GM12892 (cell line): ENCODE results near the gene TFF3.

ENCODE experiments used
- POLR2A ChIP-seq: IDR thresholded peaks from 2 replicates; pipeline ENCODE4 v1.6.1; 2011; ENCODE audit warnings: low read depth, low read length, control low read depth
- POLR2AphosphoS5 ChIP-seq: IDR thresholded peaks from 2 replicates; pipeline ENCODE4 v1.6.1; 2011; ENCODE audit warnings: low read depth, low read length, control low read depth
- TAF1 ChIP-seq: IDR thresholded peaks from 2 replicates; pipeline ENCODE4 v1.6.1; 2011; ENCODE audit warnings: low read depth, mild to moderate bottlenecking, control low read depth, low read length, borderline replicate concordance

DNA sequence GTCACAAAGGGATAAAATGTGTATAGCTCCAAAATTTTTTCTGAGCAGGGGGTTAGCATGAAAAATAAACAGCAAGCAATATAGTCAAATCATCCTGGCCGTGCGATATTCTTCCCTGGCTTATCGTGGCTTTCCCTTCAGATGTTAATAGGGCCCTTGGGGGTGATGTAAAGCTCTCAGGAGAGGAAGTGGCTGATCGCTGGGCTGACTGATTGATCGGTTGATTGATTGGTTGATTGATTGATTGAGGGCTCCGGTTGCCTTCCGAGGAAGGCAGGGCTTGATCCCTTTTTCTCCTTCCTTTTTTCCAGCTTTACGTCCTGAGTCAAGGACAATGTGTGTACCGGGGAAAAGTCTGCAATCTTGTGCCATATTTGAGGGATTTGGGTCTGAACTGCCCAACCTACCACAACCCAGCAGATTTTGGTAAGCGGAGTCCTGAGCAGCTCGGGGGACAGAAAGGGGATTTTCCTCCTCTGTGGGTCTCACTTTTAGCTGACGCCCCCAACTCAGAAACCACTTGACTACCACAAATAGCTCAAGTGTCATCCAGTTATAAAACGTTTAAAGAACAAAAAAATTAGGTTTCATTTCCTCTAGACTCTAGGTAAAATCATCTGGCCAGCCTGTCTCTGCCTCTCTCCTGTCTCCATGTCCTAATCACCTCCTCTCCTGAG is 29.5 kb downstream of the TFF3 start:
- no peak for TF ChIP-seq POLR2A
- no peak for TF ChIP-seq TAF1
- TF ChIP-seq POLR2AphosphoS5, result no peak
